Gastroesophageal sphincter (tissue), 3 donors: ENCODE data around the gene ENPP4.

ENCODE experiments used
- CTCF ChIP-seq, 4 experiments: fragments of 200-600 bp in 2 of 4; fragments of 450-650 bp in 2 of 4; sonication (generic) in 1 of 4; IDR thresholded peaks; one replicate each; pipeline ENCODE4 v1.5.1; 2017 to 2019; ENCODE audit warnings: antibody characterized with exemption in 4 of 4, mild to moderate bottlenecking in 2 of 4, moderate library complexity in 2 of 4
- EP300 ChIP-seq: sonication (generic); formaldehyde crosslinking; IDR thresholded peaks from one replicate; pipeline ENCODE4 v1.6.1; 2017; ENCODE audit warnings: antibody characterized with exemption, mild to moderate bottlenecking
- POLR2A ChIP-seq, 2 donors: fragments of 450-650 bp; IDR thresholded peaks; one replicate each; pipeline ENCODE4 v1.6.1; 2017; ENCODE audit warnings: antibody characterized with exemption in 2 of 2, mild to moderate bottlenecking in 2 of 2, moderate library complexity in 1 of 2

- TF ChIP-seq CTCF (IDR thresholded peaks at IDR 0.05): no peak
- TF ChIP-seq EP300: no peak
- TF ChIP-seq POLR2A (IDR thresholded peaks at IDR 0.05): no peak
Measured at GRCh38 chr6:46104209-46104608, 25.6 kb upstream of the ENPP4 start.
